HCT116 (cell line): Measurements from ENCODE around the gene SETD5. TPM values are rescaled to one million over a fixed set of nuclear protein-coding genes. Genes with fewer than 3 reads are reported as not detected.

Experiments
- ATAC-seq: fragments of 200-7000 bp; cut with Tn5 transposase; 2 replicates; pipeline ENCODE4 v1.9.1; 2020; ENCODE audit warnings: mild to moderate bottlenecking, moderate library complexity
- BruUV-seq: library from RNA; stranded (reverse); fragments of 400-500 nt; replicated peaks from 2 replicates; lab custom pipeline; 2021; lab: Mats Ljungman, UMichigan
- CTCF ChIA-PET: fragments of 300-600 bp; sonication (Branson Sonifier 250); formaldehyde crosslinking; loops from one replicate; lab custom pipeline; 2021; ENCODE audit warnings: antibody characterized with exemption; lab: Charles Lee
- POLR2A ChIA-PET: fragments of 300-600, 350-600 bp; sonication (Branson Sonifier 250); formaldehyde crosslinking; loops from one replicate; lab custom pipeline; 2021; ENCODE audit warnings: antibody characterized with exemption; lab: Charles Lee
- RAD21 ChIA-PET, 2 experiments: fragments of 300-600 bp; sonication (Branson Sonifier 250); formaldehyde crosslinking; loops; one replicate each; lab custom pipeline; 2023; ENCODE audit warnings: low total read pairs in 2 of 2; ENCODE audit not compliant: uncharacterized antibody in 2 of 2, unreplicated experiment in 2 of 2, low non-redundant PET in 1 of 2; lab: Charles Lee
- DNase-seq: peaks from one replicate; pipeline ENCODE4 v3.0.0-alpha.2; 2010; ENCODE audit warnings: low read depth, low spot score
- H2AFZ ChIP-seq: fragments of 200-600 bp; shearing (Covaris generic), sonication (generic); 2 replicates; pipeline ENCODE4 v1.6.1; 2017; ENCODE audit warnings: low read depth, mixed run types, mixed read lengths, antibody characterized with exemption, low read length; ENCODE audit not compliant: poor library complexity, severe bottlenecking
- H3K27ac ChIP-seq: 2 replicates; pipeline ENCODE4 v1.5.1; 2012; ENCODE audit warnings: low read depth, low read length
- H3K27me3 ChIP-seq: fragments of 200-600 bp; sonication (generic); 2 replicates; pipeline ENCODE4 v1.6.1; 2016; ENCODE audit warnings: mixed run types, low read length, mixed read lengths; ENCODE audit not compliant: insufficient read depth
- H3K36me3 ChIP-seq, 2 experiments: fragments of 200-500 bp in 1 of 2; fragments of 200-600 bp in 1 of 2; sonication (Bioruptor generic) in 1 of 2; sonication (generic) in 1 of 2; 2 replicates each; pipeline versions ENCODE4 v1.5.1 to v1.6.1; 2014 to 2016; ENCODE audit warnings: low read length in 2 of 2, inconsistent platforms in 1 of 2, mixed read lengths in 1 of 2, mixed run types in 1 of 2; ENCODE audit not compliant: insufficient read depth in 2 of 2, control insufficient read depth in 1 of 2
- H3K4me1 ChIP-seq, 2 experiments: fragments of 200-600 bp in 1 of 2; sonication (generic) in 1 of 2; 2 replicates each; pipeline versions ENCODE4 v1.5.1 to v1.6.1; 2012 to 2017; ENCODE audit warnings: low read length in 2 of 2, inconsistent platforms in 1 of 2, mild to moderate bottlenecking in 1 of 2, mixed read lengths in 1 of 2, mixed run types in 1 of 2, moderate library complexity in 1 of 2; ENCODE audit not compliant: insufficient read depth in 2 of 2, control insufficient read depth in 1 of 2
- H3K4me2 ChIP-seq: fragments of 200-600 bp; sonication (generic); 2 replicates; pipeline ENCODE4 v1.6.1; 2017; ENCODE audit warnings: mixed run types, low read length, mixed read lengths
- H3K4me3 ChIP-seq, 2 experiments: fragments of 200-600 bp in 1 of 2; sonication (generic) in 1 of 2; replicated peaks in 1 of 2; 2 replicates each; pipeline ENCODE4 v1.5.1; 2011 to 2016; ENCODE audit warnings: low read length in 2 of 2, control low read depth in 1 of 2, low read depth in 1 of 2, mild to moderate bottlenecking in 1 of 2, mixed read lengths in 1 of 2, mixed run types in 1 of 2
- H3K79me2 ChIP-seq: fragments of 200-600 bp; sonication (generic); 2 replicates; pipeline ENCODE4 v1.6.1; 2017; ENCODE audit warnings: mild to moderate bottlenecking, mixed run types, low read length, moderate library complexity, mixed read lengths; ENCODE audit not compliant: insufficient read depth
- H3K9ac ChIP-seq: fragments of 200-600 bp; sonication (generic); 2 replicates; pipeline ENCODE4 v1.6.1; 2016; ENCODE audit warnings: low read length, mixed read lengths
- H3K9me2 ChIP-seq: fragments of 200-600 bp; sonication (generic), shearing (Covaris generic); 2 replicates; pipeline ENCODE4 v1.6.1; 2017; ENCODE audit warnings: mixed run types, mild to moderate bottlenecking, moderate library complexity; ENCODE audit not compliant: insufficient read depth
- H3K9me3 ChIP-seq, 2 experiments: fragments of 200-500 bp in 1 of 2; fragments of 200-600 bp in 1 of 2; sonication (Bioruptor generic) in 1 of 2; sonication (generic) in 1 of 2; 2 replicates each; pipeline ENCODE4 v1.6.1; 2014 to 2017; ENCODE audit warnings: low read length in 2 of 2, mixed read lengths in 2 of 2, inconsistent platforms in 1 of 2, low read depth in 1 of 2, mild to moderate bottlenecking in 1 of 2, mixed run types in 1 of 2, moderate library complexity in 1 of 2; ENCODE audit not compliant: control insufficient read depth in 1 of 2, insufficient read depth in 1 of 2
- H4K20me1 ChIP-seq: fragments of 200-600 bp; sonication (generic), shearing (Covaris generic); 2 replicates; pipeline ENCODE4 v1.6.1; 2017; ENCODE audit warnings: mixed run types, mild to moderate bottlenecking, moderate library complexity; ENCODE audit not compliant: insufficient read depth
- ATF3 ChIP-seq: IDR thresholded peaks from 2 replicates; pipeline ENCODE4 v1.6.1; 2012
- CEBPB ChIP-seq: IDR thresholded peaks from 2 replicates; pipeline ENCODE4 v1.6.1; 2012; ENCODE audit warnings: low read depth
- CTCF ChIP-seq, 3 experiments: fragments of 200-600 bp in 1 of 3; sonication (generic) in 1 of 3; IDR thresholded peaks in 2 of 3; conservative IDR thresholded peaks in 1 of 3; 2 replicates each; pipeline ENCODE4 v1.5.1; 2012 to 2017; ENCODE audit warnings: low read depth in 2 of 3, low read length in 2 of 3, antibody characterized with exemption in 1 of 3, borderline replicate concordance in 1 of 3, control low read depth in 1 of 3, mild to moderate bottlenecking in 1 of 3, mixed read lengths in 1 of 3, mixed run types in 1 of 3, moderate library complexity in 1 of 3; ENCODE audit not compliant: insufficient read depth in 1 of 3
- EGR1 ChIP-seq: IDR thresholded peaks from 2 replicates; pipeline ENCODE4 v1.6.1; 2012; ENCODE audit warnings: low read depth
- EZH2 ChIP-seq: fragments of 200-600 bp; sonication (generic); IDR thresholded peaks from 2 replicates; pipeline ENCODE4 v1.6.1; 2017; ENCODE audit warnings: antibody characterized with exemption, mixed run types
- FOSL1 ChIP-seq: IDR thresholded peaks from 2 replicates; pipeline ENCODE4 v1.6.1; 2012; ENCODE audit warnings: low read depth
- MAX ChIP-seq: IDR thresholded peaks from 2 replicates; pipeline ENCODE4 v1.6.1; 2012
- POLR2AphosphoS5 ChIP-seq: IDR thresholded peaks from 2 replicates; pipeline ENCODE4 v1.6.1; 2011; ENCODE audit warnings: mild to moderate bottlenecking, low read depth, low read length, moderate library complexity
- RAD21 ChIP-seq: IDR thresholded peaks from 2 replicates; pipeline ENCODE4 v1.6.1; 2012; ENCODE audit warnings: low read depth, mild to moderate bottlenecking
- SRF ChIP-seq: IDR thresholded peaks from 2 replicates; pipeline ENCODE4 v1.6.1; 2012; ENCODE audit warnings: low read depth
- YY1 ChIP-seq: IDR thresholded peaks from 2 replicates; pipeline ENCODE4 v1.6.1; 2011; ENCODE audit warnings: low read length, low read depth, moderate library complexity, mild to moderate bottlenecking; ENCODE audit not compliant: insufficient replicate concordance; ENCODE audit errors: extremely low read depth
- ZBTB33 ChIP-seq: IDR thresholded peaks from 2 replicates; pipeline ENCODE4 v1.6.1; 2011; ENCODE audit warnings: mild to moderate bottlenecking, low read length, moderate library complexity; ENCODE audit not compliant: insufficient replicate concordance; ENCODE audit errors: extremely low read depth
- ZNF274 ChIP-seq: fragments of 200-500 bp; sonication (Bioruptor generic); IDR thresholded peaks from 2 replicates; pipeline ENCODE4 v1.6.1; 2014; ENCODE audit warnings: mild to moderate bottlenecking, low read depth, low read length, inconsistent platforms
- intact Hi-C: fragments of 100-400 bp; cut with micrococcal nuclease; formaldehyde crosslinking; loops from 2 replicates; pipeline ENCODE4 v1.10.0; 2022
- total RNA-seq: library from RNA; stranded (reverse); gene quantifications from one replicate; pipeline ENCODE4 v1.2.1, GENCODE V29; 2021; ENCODE audit not compliant: unreplicated experiment

The SETD5 gene
- total RNA-seq, 1 experiment from 2014 or later = 141 TPM

GRCh38 chr3:9398700-9399336 is 1.4 kb downstream of the SETD5 start:
- ChIA-PET RAD21 (interaction anchor here in 1 of 2 experiments (1.4 kb wide), 1 partner anchor 22 kb away, joined by 3 read pairs; no protein-coding TSS in a partner anchor), CTCF (no interaction called here), POLR2A (interaction anchor here (1.3 kb wide), 1 partner anchor 22 kb away, joined by 4 read pairs; no protein-coding TSS in a partner anchor)
- peaks cover 12 to 17% of the 10 kb centered on the region in 2 experiments; a peak in 2 of 4 replicates for H3K36me3 ChIP-seq
- H3K9me3 ChIP-seq = no peaks in the 10 kb centered on the region
- no peak overlapping the region for H2AFZ ChIP-seq
- DNase-seq = no peak
- intact Hi-C loops = no loop called here
- H3K4me2 ChIP-seq = peak overlapping the region; percentile 94
- ATAC-seq = no peak
- H3K4me1 ChIP-seq = peaks cover 44 to 65% of the 10 kb centered on the region in 2 experiments
- no peak for TF ChIP-seq CEBPB
- peak; percentile 16; the same call in 1 of the 2 replicates for TF ChIP-seq POLR2AphosphoS5
- TF ChIP-seq ATF3 = no peak
- H3K27me3 ChIP-seq = no peaks in the 10 kb centered on the region
- peaks cover 49% of the 10 kb centered on the region for H4K20me1 ChIP-seq
- H3K4me3 ChIP-seq = peak overlapping the region; percentile 71 to 98
- peak overlapping the region; percentile 93 for H3K27ac ChIP-seq
- BruUV-seq = TSS peak; percentile 36
- H3K9me2 ChIP-seq = no peaks in the 10 kb centered on the region
- peak overlapping the region; percentile 99 for H3K9ac ChIP-seq
- H3K79me2 ChIP-seq = peaks cover 87% of the 10 kb centered on the region

DNA sequence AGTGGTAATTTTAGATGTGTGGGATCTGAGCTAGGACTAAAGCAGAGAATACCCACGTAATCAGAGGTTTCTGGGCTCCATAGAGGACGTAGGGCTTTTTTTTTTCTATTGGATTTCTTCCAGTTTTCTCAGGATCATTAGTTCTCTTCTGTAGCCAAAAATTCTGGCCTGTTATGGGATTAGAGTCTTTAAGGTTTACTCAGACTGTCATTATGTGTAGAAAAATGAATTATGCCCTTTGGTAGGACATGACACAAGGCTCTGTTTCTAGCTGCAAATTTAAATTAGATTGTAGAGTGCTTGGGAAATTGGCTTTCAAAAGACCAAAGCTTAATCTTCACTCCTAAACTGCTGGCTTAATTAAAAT is 1.9 kb downstream of the SETD5 start:
- no TSS peak for BruUV-seq
- peaks cover 87% of the 10 kb centered on the region for H3K79me2 ChIP-seq
- peak overlapping the region; percentile 71 to 98 for H3K4me3 ChIP-seq
- no peaks in the 10 kb centered on the region for H3K9me3 ChIP-seq
- H2AFZ ChIP-seq = no peak overlapping the region
- DNase-seq (no peak), ATAC-seq (no peak)
- H3K27me3 ChIP-seq = no peaks in the 10 kb centered on the region
- peaks cover 53% of the 10 kb centered on the region for H4K20me1 ChIP-seq
- H3K9ac ChIP-seq = peak overlapping the region; percentile 99
- TF ChIP-seq EGR1 (no peak), FOSL1 (no peak), EZH2 (no peak), POLR2AphosphoS5 (no peak), SRF (no peak), YY1 (no peak), CTCF (IDR thresholded peaks at IDR 0.05 in 2 of 3, conservative IDR thresholded peaks at IDR 0.05 in 1 of 3; ENCODE audit: borderline replicate concordance in 1 of 3, insufficient read depth in 1 of 3, low read depth in 2 of 3, low read length in 2 of 3) (no peak), RAD21 (no peak), MAX (no peak), ZNF274 (no peak), ZBTB33 (no peak)
- ChIA-PET POLR2A (interaction anchor here (1.3 kb wide), 1 partner anchor 22 kb away, joined by 4 read pairs; no protein-coding TSS in a partner anchor), CTCF (no interaction called here), RAD21 (interaction anchor here in 1 of 2 experiments (1.4 kb wide), 1 partner anchor 22 kb away, joined by 3 read pairs; no protein-coding TSS in a partner anchor)
- H3K27ac ChIP-seq = peak overlapping the region; percentile 93; the same call in 1 of the 2 replicates
- peaks cover 49 to 68% of the 10 kb centered on the region in 2 experiments for H3K4me1 ChIP-seq
- no peaks in the 10 kb centered on the region for H3K9me2 ChIP-seq
- intact Hi-C loops = no loop called here
- H3K36me3 ChIP-seq = peaks cover 7 to 12% of the 10 kb centered on the region in 2 experiments; a peak in 2 of 4 replicates
- H3K4me2 ChIP-seq = peak overlapping the region; percentile 94
